HepG2 (cell line): ENCODE measurements around the gene RNF126. TPM values are rescaled to one million over a fixed set of nuclear protein-coding genes. Genes with fewer than 3 reads are reported as not detected.

Experiments
- ATAC-seq: fragments of 200-7000 bp; cut with Tn5 transposase; 3 replicates; pipeline ENCODE4 v1.9.1; 2020; ENCODE audit warnings: mild to moderate bottlenecking, moderate library complexity
- BruUV-seq: library from RNA; stranded (reverse); fragments of 400-500 nt; replicated peaks from 2 replicates; lab custom pipeline; 2021; lab: Mats Ljungman, UMichigan
- CTCF ChIA-PET: fragments of 300-600 bp; formaldehyde crosslinking; extraction: SDS; loops from one replicate; lab custom pipeline; 2021; ENCODE audit warnings: low total read pairs, inconsistent platforms, low intra/inter-chr PET ratio; lab: Yijun Ruan, JAX
- POLR2A ChIA-PET: fragments of 350-600 bp; sonication (Branson Sonifier 250); formaldehyde crosslinking; loops from one replicate; lab custom pipeline; 2020; ENCODE audit warnings: antibody characterized with exemption, inconsistent platforms; lab: Yijun Ruan, JAX
- DNase-seq: peaks from one replicate; pipeline ENCODE4 v3.0.0-alpha.2; 2015; ENCODE audit warnings: low spot score
- FAIRE-seq: peaks from 3 replicates; lab custom pipeline; 2011; peaks lifted over from hg19 to GRCh38; lab: Jason Lieb, UNC
- H2AFZ ChIP-seq: one replicate; pipeline ENCODE4 v1.6.1; 2011; ENCODE audit warnings: low read length, inconsistent platforms
- H3K27ac ChIP-seq: fragments of 300-600 bp; 3 replicates; pipeline ENCODE4 v1.8.0; 2011; ENCODE audit warnings: mixed run types, mild to moderate bottlenecking, mixed read lengths, low read length, inconsistent platforms; ENCODE audit not compliant: insufficient read depth; ENCODE audit errors: extremely low read length
- H3K27me3 ChIP-seq, 2 experiments: fragments of 200-600 bp in 1 of 2; 2 replicates in 1 of 2; 3 replicates in 1 of 2; pipeline versions ENCODE4 v1.6.0 to v1.8.0; 2011; ENCODE audit warnings: low read length in 2 of 2, mild to moderate bottlenecking in 2 of 2, moderate library complexity in 2 of 2, inconsistent platforms in 1 of 2; ENCODE audit not compliant: insufficient read depth in 2 of 2, control insufficient read depth in 1 of 2
- H3K36me3 ChIP-seq, 2 experiments: fragments of 200-600 bp in 1 of 2; replicated peaks in 1 of 2; 2 replicates in 1 of 2; 3 replicates in 1 of 2; pipeline versions ENCODE4 v1.5.1 to v1.8.0; 2011; ENCODE audit warnings: low read length in 2 of 2, inconsistent platforms in 1 of 2; ENCODE audit not compliant: insufficient read depth in 2 of 2, control insufficient read depth in 1 of 2
- H3K4me1 ChIP-seq: 2 replicates; pipeline ENCODE4 v1.5.1; 2012; ENCODE audit warnings: low read length, inconsistent platforms; ENCODE audit not compliant: insufficient read depth
- H3K4me2 ChIP-seq: 2 replicates; pipeline ENCODE4 v1.6.0; 2011; ENCODE audit warnings: low read depth, low read length, inconsistent platforms
- H3K4me3 ChIP-seq, 3 experiments: fragments of 200-600 bp in 1 of 3; sonication (generic), shearing (Covaris generic) in 1 of 3; replicated peaks in 1 of 3; 2 replicates each; pipeline ENCODE4 v1.5.1; 2011 to 2016; ENCODE audit warnings: low read length in 3 of 3, inconsistent platforms in 2 of 3, low read depth in 2 of 3, mild to moderate bottlenecking in 2 of 3, control low read depth in 1 of 3, mixed read lengths in 1 of 3; ENCODE audit not compliant: insufficient read depth in 1 of 3
- H3K79me2 ChIP-seq: one replicate; pipeline ENCODE4 v1.6.1; 2011; ENCODE audit warnings: low read length, inconsistent platforms; ENCODE audit not compliant: insufficient read depth
- H3K9ac ChIP-seq: 2 replicates; pipeline ENCODE4 v1.6.0; 2011; ENCODE audit warnings: mild to moderate bottlenecking, low read depth, low read length, inconsistent platforms; ENCODE audit not compliant: insufficient read depth
- H3K9me3 ChIP-seq: 2 replicates; pipeline ENCODE4 v1.5.1; 2012; ENCODE audit warnings: mild to moderate bottlenecking, low read length
- H4K20me1 ChIP-seq: 2 replicates; pipeline ENCODE4 v1.6.0; 2011; ENCODE audit warnings: inconsistent platforms, mild to moderate bottlenecking, low read length, moderate library complexity; ENCODE audit not compliant: insufficient read depth
- PATZ1 ChIP-seq: sonication (generic); formaldehyde crosslinking; IDR thresholded peaks from 2 replicates; pipeline ENCODE4 v1.4.0; 2020; ENCODE audit warnings: missing genetic modification reagents
- RBAK ChIP-seq: sonication (generic); formaldehyde crosslinking; IDR thresholded peaks from 2 replicates; pipeline ENCODE4 v1.5.1; 2020; ENCODE audit warnings: mild to moderate bottlenecking, missing genetic modification reagents
- SRSF1 ChIP-seq: fragments of 200-400 bp; formaldehyde crosslinking; optimal IDR thresholded peaks from 2 replicates; pipeline ENCODE3; 2017; ENCODE audit warnings: mild to moderate bottlenecking, low read depth, low read length, moderate library complexity
- ZNF619 ChIP-seq: sonication (generic); formaldehyde crosslinking; IDR thresholded peaks from 2 replicates; pipeline ENCODE4 v1.4.0; 2020; ENCODE audit warnings: mild to moderate bottlenecking, missing genetic modification reagents
- whole genome bisulfite sequencing: methylation state at CpG from one replicate; pipeline ENCODE4 v1.1.6; 2017; ENCODE audit warnings: low lambda C conversion rate; 5-methylcytosine and 5-hydroxymethylcytosine counted together
- in situ Hi-C: cut with HindIII; loops from 2 replicates; pipeline ENCODE4 v1.10.0; 2017; ENCODE audit warnings: low pct_unique_long_range_greater_than_20kb; ENCODE audit not compliant: extremely low pct_ligation_motif_present
- intact Hi-C: fragments of 100-400 bp; cut with micrococcal nuclease; formaldehyde crosslinking; loops from one replicate; pipeline ENCODE4 v1.10.0; 2022; ENCODE audit not compliant: unreplicated experiment
- polyA plus RNA-seq, 8 experiments: library from polyadenylated mRNA; depleted of rRNA in 3 of 8; stranded (reverse) in 7 of 8; unstranded in 1 of 8; fragments of >200 nt; fragmentation: Illumina TruSeq in 4 of 8; extraction: Trizol in 4 of 8; gene quantifications; 2 replicates each; pipeline versions ENCODE4 v1.2.1 to v1.2.3, GENCODE V29; 2011 to 2016; ENCODE audit warnings: low read depth in 4 of 8, missing spikeins in 1 of 8, mixed read lengths in 1 of 8; ENCODE audit not compliant: insufficient read depth in 1 of 8
- total RNA-seq, 5 experiments: library from RNA; depleted of rRNA; stranded (reverse); fragments of >200 nt; fragmentation: Illumina TruSeq; extraction: Trizol; gene quantifications; 2 replicates each; pipeline ENCODE4 v1.2.3, GENCODE V29; 2016; ENCODE audit warnings: low read depth in 1 of 5
- TF ChIP-seq, protein P1 (sequence below): sonication (generic); formaldehyde crosslinking; IDR thresholded peaks from 2 replicates; pipeline ENCODE4 v1.4.0; 2020; ENCODE audit warnings: missing genetic modification reagents, mild to moderate bottlenecking, borderline replicate concordance
- TF ChIP-seq, protein P2 (sequence below): sonication (generic); formaldehyde crosslinking; IDR thresholded peaks from 2 replicates; pipeline ENCODE4 v1.5.1; 2020; ENCODE audit warnings: mild to moderate bottlenecking, missing genetic modification reagents, moderate library complexity

RNF126 gene
- total and polyA plus RNA-seq, 2 of the 13 experiments (the other 11 are each of a cell fraction or from before 2014, with no cell fraction given), result 23.2 to 34.0 TPM

GRCh38 chr19:676007-676338 lies 13.0 kb upstream of the RNF126 start:
- H3K9me3 ChIP-seq, result no peaks in the 10 kb centered on the region
- no TSS peak for BruUV-seq
- H3K36me3 ChIP-seq, result no peaks in the 10 kb centered on the region
- intact Hi-C loops (no loop called here), in situ Hi-C loops (no loop called here)
- H3K4me1 ChIP-seq, result peaks cover 78% of the 10 kb centered on the region
- DNase-seq (no peak), ATAC-seq (no peak), FAIRE-seq (no peak)
- no peaks in the 10 kb centered on the region for H4K20me1 ChIP-seq
- 0% methylated on average over 7 of the region's 31 CpGs for WGBS
- peak overlapping the region; percentile 86 for H3K4me2 ChIP-seq
- CTCF ChIA-PET, result no interaction called here
- no peak overlapping the region for H3K9ac ChIP-seq
- H3K27me3 ChIP-seq, result peaks cover 0 to 7% of the 10 kb centered on the region in 2 experiments; a peak in 1 of 5 replicates
- POLR2A ChIA-PET, result interaction anchor here (0.8 to 3.8 kb wide), 6 partner anchors 10 to 62 kb away, joined by 4 to 27 read pairs (median 6); partner anchors contain the start of genes PALM and RNF126
- peak overlapping the region; percentile 54 to 76 (median 69) for H3K4me3 ChIP-seq
- H2AFZ ChIP-seq, result no peak overlapping the region
- TF ChIP-seq RBAK (CRISPR knock-in tag) (no peak), PATZ1 (CRISPR knock-in tag) (no peak), SRSF1 (peak; percentile 3), ZNF619 (CRISPR knock-in tag) (no peak)
- TF ChIP-seq, protein P1, sequence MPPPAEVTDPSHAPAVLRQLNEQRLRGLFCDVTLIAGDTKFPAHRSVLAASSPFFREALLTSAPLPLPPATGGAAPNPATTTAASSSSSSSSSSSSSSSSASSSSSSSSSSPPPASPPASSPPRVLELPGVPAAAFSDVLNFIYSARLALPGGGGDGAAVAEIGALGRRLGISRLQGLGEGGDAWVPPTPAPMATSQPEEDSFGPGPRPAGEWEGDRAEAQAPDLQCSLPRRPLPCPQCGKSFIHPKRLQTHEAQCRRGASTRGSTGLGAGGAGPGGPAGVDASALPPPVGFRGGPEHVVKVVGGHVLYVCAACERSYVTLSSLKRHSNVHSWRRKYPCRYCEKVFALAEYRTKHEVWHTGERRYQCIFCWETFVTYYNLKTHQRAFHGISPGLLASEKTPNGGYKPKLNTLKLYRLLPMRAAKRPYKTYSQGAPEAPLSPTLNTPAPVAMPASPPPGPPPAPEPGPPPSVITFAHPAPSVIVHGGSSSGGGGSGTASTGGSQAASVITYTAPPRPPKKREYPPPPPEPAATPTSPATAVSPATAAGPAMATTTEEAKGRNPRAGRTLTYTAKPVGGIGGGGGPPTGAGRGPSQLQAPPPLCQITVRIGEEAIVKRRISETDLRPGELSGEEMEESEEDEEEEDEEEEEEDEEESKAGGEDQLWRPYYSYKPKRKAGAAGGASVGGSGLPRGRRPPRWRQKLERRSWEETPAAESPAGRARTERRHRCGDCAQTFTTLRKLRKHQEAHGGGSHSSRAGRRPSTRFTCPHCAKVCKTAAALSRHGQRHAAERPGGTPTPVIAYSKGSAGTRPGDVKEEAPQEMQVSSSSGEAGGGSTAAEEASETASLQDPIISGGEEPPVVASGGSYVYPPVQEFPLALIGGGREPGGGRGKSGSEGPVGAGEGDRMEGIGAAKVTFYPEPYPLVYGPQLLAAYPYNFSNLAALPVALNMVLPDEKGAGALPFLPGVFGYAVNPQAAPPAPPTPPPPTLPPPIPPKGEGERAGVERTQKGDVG (CRISPR knock-in tag), result no peak
- TF ChIP-seq, protein P2, sequence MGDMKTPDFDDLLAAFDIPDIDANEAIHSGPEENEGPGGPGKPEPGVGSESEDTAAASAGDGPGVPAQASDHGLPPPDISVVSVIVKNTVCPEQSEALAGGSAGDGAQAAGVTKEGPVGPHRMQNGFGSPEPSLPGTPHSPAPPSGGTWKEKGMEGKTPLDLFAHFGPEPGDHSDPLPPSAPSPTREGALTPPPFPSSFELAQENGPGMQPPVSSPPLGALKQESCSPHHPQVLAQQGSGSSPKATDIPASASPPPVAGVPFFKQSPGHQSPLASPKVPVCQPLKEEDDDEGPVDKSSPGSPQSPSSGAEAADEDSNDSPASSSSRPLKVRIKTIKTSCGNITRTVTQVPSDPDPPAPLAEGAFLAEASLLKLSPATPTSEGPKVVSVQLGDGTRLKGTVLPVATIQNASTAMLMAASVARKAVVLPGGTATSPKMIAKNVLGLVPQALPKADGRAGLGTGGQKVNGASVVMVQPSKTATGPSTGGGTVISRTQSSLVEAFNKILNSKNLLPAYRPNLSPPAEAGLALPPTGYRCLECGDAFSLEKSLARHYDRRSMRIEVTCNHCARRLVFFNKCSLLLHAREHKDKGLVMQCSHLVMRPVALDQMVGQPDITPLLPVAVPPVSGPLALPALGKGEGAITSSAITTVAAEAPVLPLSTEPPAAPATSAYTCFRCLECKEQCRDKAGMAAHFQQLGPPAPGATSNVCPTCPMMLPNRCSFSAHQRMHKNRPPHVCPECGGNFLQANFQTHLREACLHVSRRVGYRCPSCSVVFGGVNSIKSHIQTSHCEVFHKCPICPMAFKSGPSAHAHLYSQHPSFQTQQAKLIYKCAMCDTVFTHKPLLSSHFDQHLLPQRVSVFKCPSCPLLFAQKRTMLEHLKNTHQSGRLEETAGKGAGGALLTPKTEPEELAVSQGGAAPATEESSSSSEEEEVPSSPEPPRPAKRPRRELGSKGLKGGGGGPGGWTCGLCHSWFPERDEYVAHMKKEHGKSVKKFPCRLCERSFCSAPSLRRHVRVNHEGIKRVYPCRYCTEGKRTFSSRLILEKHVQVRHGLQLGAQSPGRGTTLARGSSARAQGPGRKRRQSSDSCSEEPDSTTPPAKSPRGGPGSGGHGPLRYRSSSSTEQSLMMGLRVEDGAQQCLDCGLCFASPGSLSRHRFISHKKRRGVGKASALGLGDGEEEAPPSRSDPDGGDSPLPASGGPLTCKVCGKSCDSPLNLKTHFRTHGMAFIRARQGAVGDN (CRISPR knock-in tag), result no peak
- no peaks in the 10 kb centered on the region for H3K79me2 ChIP-seq
- no peak overlapping the region for H3K27ac ChIP-seq
